Stimulated activated CD8-positive, alpha-beta memory T cell treated with anti-CD3 and anti-CD28 coated beads, Interleukin-2, amount 100 ng/mL, for 48 hours (primary cell): Measurements from ENCODE around the gene TIFAB.

ENCODE experiments used
- DNase-seq, 2 donors: peaks; one replicate each; pipeline ENCODE4 v3.0.0-alpha.2; 2020; ENCODE audit warnings: low read depth in 2 of 2

Gene TIFAB

GRCh38 chr5:135442431-135443160 is 9.6 kb downstream of the TIFAB start:
- no peak for DNase-seq

- DNase-seq = no peak
These were observed 10.2 kb downstream of the TIFAB start for GRCh38 chr5:135441919-135442318.

GRCh38 chr5:135441350-135441831 is 10.8 kb downstream of the TIFAB start:
- DNase-seq = no peak

GRCh38 chr5:135440916-135441315 is 11.2 kb downstream of the TIFAB start:
- DNase-seq = no peak

- no peak for DNase-seq
These were observed 12.6 kb downstream of the TIFAB start for GRCh38 chr5:135439231-135440205.

GRCh38 chr5:135438636-135439221 is 13.4 kb downstream of the TIFAB start:
- DNase-seq = no peak

GRCh38 chr5:135437796-135438560 is 14.2 kb downstream of the TIFAB start:
- DNase-seq = no peak

- DNase-seq = no peak
These were observed 14.7 kb downstream of the TIFAB start for GRCh38 chr5:135437422-135437795.

GRCh38 chr5:135436951-135437418 is 15.2 kb downstream of the TIFAB start:
- DNase-seq = no peak

- no peak for DNase-seq
These were observed 16.5 kb downstream of the TIFAB start for GRCh38 chr5:135435467-135436330.

- DNase-seq = no peak
These were observed 17.3 kb downstream of the TIFAB start for GRCh38 chr5:135434591-135435466.

GRCh38 chr5:135433681-135434426 is 18.3 kb downstream of the TIFAB start:
- DNase-seq = no peak

GRCh38 chr5:135432113-135432512 is 20.0 kb downstream of the TIFAB start:
- DNase-seq = no peak

- DNase-seq = no peak
These were observed 22.1 kb downstream of the TIFAB start for GRCh38 chr5:135430135-135430437.

GRCh38 chr5:135429301-135430134 is 22.6 kb downstream of the TIFAB start:
- DNase-seq = no peak

- DNase-seq = no peak
These were observed 23.6 kb downstream of the TIFAB start for GRCh38 chr5:135428586-135428985.

- no peak for DNase-seq
These were observed 25.8 kb downstream of the TIFAB start for GRCh38 chr5:135426102-135427082.
